ENCODE data around the gene RIPK1. TPM values are rescaled to one million over a fixed set of nuclear protein-coding genes. Genes with fewer than 3 reads are reported as not detected.

Gene RIPK1
- total and polyA plus RNA-seq, 2 of the 8 experiments (the other 6 are each of a cell fraction or from before 2014, with no cell fraction given) = 5.9 to 22.9 TPM

DNA sequence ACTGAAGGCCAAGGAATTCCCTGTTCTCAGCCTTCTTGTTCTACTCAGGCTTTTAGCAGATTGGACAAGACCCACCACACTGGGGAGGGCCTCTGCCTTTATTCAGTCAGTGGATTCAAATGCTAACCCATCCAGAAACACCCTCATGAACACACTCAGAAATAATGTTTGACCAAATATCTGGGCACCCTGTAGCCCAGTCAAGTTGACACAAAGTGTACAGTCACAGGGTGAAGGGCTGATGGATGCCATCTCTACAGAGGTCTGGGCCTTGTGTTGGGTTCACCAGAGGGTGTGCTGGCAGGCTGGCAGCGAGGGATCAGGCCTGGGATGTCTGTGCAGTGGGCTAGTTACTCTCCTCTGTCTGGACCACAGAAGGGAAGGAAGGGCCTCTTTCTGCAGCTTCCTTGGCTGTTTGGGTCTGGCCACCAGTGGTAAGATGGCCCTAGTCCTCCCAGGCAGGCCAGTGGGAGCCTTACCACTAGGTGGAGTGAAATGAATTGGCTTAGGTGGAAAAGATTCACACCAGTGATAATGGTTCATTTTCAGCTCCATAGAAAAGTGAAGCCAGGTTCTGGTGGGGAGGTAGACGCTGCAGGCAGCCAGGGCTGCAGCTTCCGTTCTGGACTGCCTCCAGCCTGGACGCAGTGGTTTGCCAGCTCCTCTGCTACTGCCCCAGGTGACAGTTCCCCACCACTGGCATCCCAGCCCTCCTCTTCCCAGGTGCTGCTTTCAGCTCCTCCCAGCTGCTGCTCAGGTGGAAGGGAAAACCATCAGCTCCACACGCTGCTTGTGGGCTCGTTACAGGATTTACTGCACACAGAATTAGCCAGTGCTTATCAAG lies 79.8 kb downstream of the RIPK1 start:
- no peak overlapping the region for H3K56ac ChIP-seq (replicated peaks; ENCODE audit: insufficient read length, low read depth, low read length)
- no peak overlapping the region for H2BK5ac ChIP-seq (ENCODE audit: low read depth, low read length)
- no peak overlapping the region for H3K18ac ChIP-seq (ENCODE audit: extremely low read depth, low read length)
- H3K4me2 ChIP-seq (ENCODE audit: insufficient read depth in 1 of 2, low read depth in 2 of 2, low read length in 2 of 2) = no peak overlapping the region
- TF ChIP-seq RXRA (IDR thresholded peaks at IDR 0.05; ENCODE audit: insufficient read depth, low read depth, low read length) (no peak), EP300 (IDR thresholded peaks at IDR 0.05; ENCODE audit: borderline replicate concordance in 1 of 2, low read depth in 2 of 2, low read length in 2 of 2) (no peak), POLR2A (IDR thresholded peaks at IDR 0.05; ENCODE audit: control extremely low read depth in 1 of 2, low read depth in 2 of 2, low read length in 2 of 2) (no peak), RAD21 (IDR thresholded peaks at IDR 0.05 in 1 of 2, conservative IDR thresholded peaks at IDR 0.05 in 1 of 2; ENCODE audit: low read depth in 2 of 2, low read length in 2 of 2) (peak; percentile 23 to 30; a peak in 3 of 4 replicates), TCF12 (IDR thresholded peaks at IDR 0.05; ENCODE audit: low read depth, low read length) (no peak)
- TF ChIP-seq, protein P1, sequence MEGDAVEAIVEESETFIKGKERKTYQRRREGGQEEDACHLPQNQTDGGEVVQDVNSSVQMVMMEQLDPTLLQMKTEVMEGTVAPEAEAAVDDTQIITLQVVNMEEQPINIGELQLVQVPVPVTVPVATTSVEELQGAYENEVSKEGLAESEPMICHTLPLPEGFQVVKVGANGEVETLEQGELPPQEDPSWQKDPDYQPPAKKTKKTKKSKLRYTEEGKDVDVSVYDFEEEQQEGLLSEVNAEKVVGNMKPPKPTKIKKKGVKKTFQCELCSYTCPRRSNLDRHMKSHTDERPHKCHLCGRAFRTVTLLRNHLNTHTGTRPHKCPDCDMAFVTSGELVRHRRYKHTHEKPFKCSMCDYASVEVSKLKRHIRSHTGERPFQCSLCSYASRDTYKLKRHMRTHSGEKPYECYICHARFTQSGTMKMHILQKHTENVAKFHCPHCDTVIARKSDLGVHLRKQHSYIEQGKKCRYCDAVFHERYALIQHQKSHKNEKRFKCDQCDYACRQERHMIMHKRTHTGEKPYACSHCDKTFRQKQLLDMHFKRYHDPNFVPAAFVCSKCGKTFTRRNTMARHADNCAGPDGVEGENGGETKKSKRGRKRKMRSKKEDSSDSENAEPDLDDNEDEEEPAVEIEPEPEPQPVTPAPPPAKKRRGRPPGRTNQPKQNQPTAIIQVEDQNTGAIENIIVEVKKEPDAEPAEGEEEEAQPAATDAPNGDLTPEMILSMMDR (IDR thresholded peaks at IDR 0.05; ENCODE audit: control extremely low read depth in 1 of 3, insufficient read depth in 1 of 3, low read depth in 1 of 3, low read length in 3 of 3) = peak in 2 of 3 experiments; percentile 13 to 26; a peak in 2 of 4 replicates
- WGBS, 2 experiments (ENCODE audit: extremely low coverage in 1 of 2, insufficient coverage in 1 of 2, insufficient read length in 1 of 2, insufficient replicate concordance in 2 of 2, low coverage in 1 of 2, low lambda C conversion rate in 2 of 2, missing lambda C conversion rate in 1 of 2) = 88% methylated on average over 6 of the region's 6 CpGs; no CpG with 5 or more reads in 1 of the 2 experiments
- H4K91ac ChIP-seq (replicated peaks; ENCODE audit: insufficient read length, low read length) = no peak overlapping the region
- H3K27me3 ChIP-seq (replicated peaks in 1 of 4; ENCODE audit: control insufficient read depth in 3 of 4, extremely low read depth in 1 of 4, insufficient read depth in 3 of 4, low read length in 3 of 4) = no peaks in the 10 kb centered on the region
- no peak overlapping the region; the same call in 1 of the 2 replicates for H4K8ac ChIP-seq (ENCODE audit: extremely low read depth, insufficient read depth, low read length)
- no peak overlapping the region for H3K14ac ChIP-seq (ENCODE audit: insufficient read length)
- CTCF ChIA-PET (ENCODE audit: partially characterized antibody) = interaction anchor here (0.7 to 5.7 kb wide), 16 partner anchors 9 to 103 kb away, joined by 3 to 28 read pairs (median 4); partner anchors contain the start of gene TUBB2A
- H3K23ac ChIP-seq (ENCODE audit: insufficient read length) = no peak overlapping the region
- no peak overlapping the region for H2BK15ac ChIP-seq (ENCODE audit: low read length)
- H3K4me1 ChIP-seq (replicated peaks in 1 of 4; ENCODE audit: control insufficient read depth in 3 of 4, insufficient read depth in 4 of 4, low read length in 3 of 4) = peaks cover 2 to 7% (median 3%) of the 10 kb centered on the region in 4 experiments; a peak in 6 of 7 replicates
- H2BK12ac ChIP-seq (ENCODE audit: low read depth, low read length) = no peak overlapping the region
- no peaks in the 10 kb centered on the region for H3K79me2 ChIP-seq (ENCODE audit: control insufficient read depth in 1 of 2, insufficient read depth in 2 of 2, low read length in 2 of 2)
- H3K79me1 ChIP-seq (ENCODE audit: low read depth, low read length) = peaks cover 3% of the 10 kb centered on the region
- POLR2A ChIA-PET (ENCODE audit: partially characterized antibody) = interaction anchor here (0.6 to 5.6 kb wide), 13 partner anchors 7 to 375 kb away, joined by 3 to 56 read pairs (median 3); partner anchors contain the start of gene TUBB2A
- no peak overlapping the region for H3K27ac ChIP-seq (ENCODE audit: low read depth, low read length)
- H2AFZ ChIP-seq (ENCODE audit: low read length) = no peak overlapping the region
- FAIRE-seq = no peak
- no peak overlapping the region for H3K9ac ChIP-seq (replicated peaks in 1 of 4; ENCODE audit: extremely low read depth in 1 of 4, low read depth in 3 of 4, low read length in 3 of 4)
- H3K4ac ChIP-seq (replicated peaks; ENCODE audit: insufficient read length, low read depth, low read length) = no peak overlapping the region
- H2BK120ac ChIP-seq (replicated peaks; ENCODE audit: low read depth, low read length) = no peak overlapping the region
- peaks cover 2 to 44% (median 19%) of the 10 kb centered on the region in 4 experiments; a peak in 5 of 8 replicates for H3K36me3 ChIP-seq (ENCODE audit: control insufficient read depth in 2 of 4, insufficient read depth in 4 of 4, low read length in 3 of 4)
- no peaks in the 10 kb centered on the region for H3K9me3 ChIP-seq (ENCODE audit: insufficient read depth in 2 of 2, low read depth in 1 of 2, low read length in 1 of 2)
- H2AK5ac ChIP-seq (ENCODE audit: low read depth, low read length) = no peak overlapping the region
- H4K5ac ChIP-seq (ENCODE audit: insufficient read length, low read depth, low read length) = no peak overlapping the region
- H4K20me1 ChIP-seq (replicated peaks in 1 of 2; ENCODE audit: control insufficient read depth in 1 of 2, insufficient read depth in 2 of 2, low read length in 2 of 2) = no peaks in the 10 kb centered on the region
- peaks cover 8% of the 10 kb centered on the region; the same call in 1 of the 2 replicates for H3K23me2 ChIP-seq (ENCODE audit: low read depth, low read length)
- H2BK20ac ChIP-seq (ENCODE audit: low read length) = no peak overlapping the region
- no peak overlapping the region for H3K4me3 ChIP-seq (ENCODE audit: extremely low read depth in 1 of 4, insufficient read depth in 2 of 4, low read depth in 3 of 4, low read length in 4 of 4)
- DNase-seq (ENCODE audit: low read depth in 1 of 2, low spot score in 2 of 2) = no peak
